Hepatocyte (in vitro differentiated cells): ENCODE measurements around the gene ADPGK.

Experiments
- EZH2 ChIP-seq: fragments of 200-600 bp; sonication (generic); IDR thresholded peaks from 2 replicates; pipeline ENCODE4 v1.6.1; 2016; ENCODE audit warnings: antibody characterized with exemption, mild to moderate bottlenecking, borderline replicate concordance
- TF ChIP-seq, protein P1 (sequence below): fragments of 200-600 bp; sonication (generic); IDR thresholded peaks from 2 replicates; pipeline ENCODE4 v1.5.1; 2016; ENCODE audit warnings: antibody characterized with exemption, mild to moderate bottlenecking; ENCODE audit not compliant: poor library complexity

DNA sequence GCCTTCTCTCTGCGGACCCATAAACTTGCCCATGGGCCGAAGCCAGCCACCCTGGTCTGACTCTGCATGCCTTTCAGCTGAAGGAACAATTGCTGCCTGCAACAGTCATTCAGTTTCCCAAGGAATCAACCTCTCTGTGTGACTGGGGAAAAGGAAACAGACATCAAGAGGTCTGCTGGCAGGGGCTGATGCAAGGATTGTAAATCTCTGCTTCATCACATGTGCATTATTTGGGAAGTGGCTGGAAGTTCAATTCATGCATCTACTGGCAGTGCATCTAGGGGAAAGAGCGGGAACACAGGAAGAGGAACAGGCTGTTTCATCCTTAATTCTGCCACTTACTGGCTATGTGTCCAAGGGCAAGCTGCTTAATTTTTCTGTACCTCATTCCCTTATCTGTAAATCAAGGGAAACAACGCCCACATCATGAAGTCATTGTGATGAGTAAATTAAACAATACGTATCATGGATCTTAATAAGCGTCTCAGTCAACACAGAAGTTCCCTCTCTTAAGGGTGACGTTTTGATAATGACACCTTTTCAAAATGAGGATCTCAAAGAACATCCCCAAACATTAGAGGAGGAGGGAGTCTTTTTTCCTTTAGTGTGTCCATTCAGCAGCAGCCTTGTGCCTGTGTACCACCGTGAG lies 17.4 kb upstream of the ADPGK start:
- TF ChIP-seq EZH2 = no peak
- TF ChIP-seq, protein P1, sequence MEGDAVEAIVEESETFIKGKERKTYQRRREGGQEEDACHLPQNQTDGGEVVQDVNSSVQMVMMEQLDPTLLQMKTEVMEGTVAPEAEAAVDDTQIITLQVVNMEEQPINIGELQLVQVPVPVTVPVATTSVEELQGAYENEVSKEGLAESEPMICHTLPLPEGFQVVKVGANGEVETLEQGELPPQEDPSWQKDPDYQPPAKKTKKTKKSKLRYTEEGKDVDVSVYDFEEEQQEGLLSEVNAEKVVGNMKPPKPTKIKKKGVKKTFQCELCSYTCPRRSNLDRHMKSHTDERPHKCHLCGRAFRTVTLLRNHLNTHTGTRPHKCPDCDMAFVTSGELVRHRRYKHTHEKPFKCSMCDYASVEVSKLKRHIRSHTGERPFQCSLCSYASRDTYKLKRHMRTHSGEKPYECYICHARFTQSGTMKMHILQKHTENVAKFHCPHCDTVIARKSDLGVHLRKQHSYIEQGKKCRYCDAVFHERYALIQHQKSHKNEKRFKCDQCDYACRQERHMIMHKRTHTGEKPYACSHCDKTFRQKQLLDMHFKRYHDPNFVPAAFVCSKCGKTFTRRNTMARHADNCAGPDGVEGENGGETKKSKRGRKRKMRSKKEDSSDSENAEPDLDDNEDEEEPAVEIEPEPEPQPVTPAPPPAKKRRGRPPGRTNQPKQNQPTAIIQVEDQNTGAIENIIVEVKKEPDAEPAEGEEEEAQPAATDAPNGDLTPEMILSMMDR = no peak
